HG02623 (cell line): ENCODE results near the gene SLC43A3.

Source experiments
- ATAC-seq: cut with Tn5 transposase; IDR thresholded peaks from one replicate; pipeline ENCODE4 v1.9.1; 2021; ENCODE audit warnings: moderate library complexity; ENCODE audit not compliant: unreplicated experiment

The SLC43A3 gene

DNA sequence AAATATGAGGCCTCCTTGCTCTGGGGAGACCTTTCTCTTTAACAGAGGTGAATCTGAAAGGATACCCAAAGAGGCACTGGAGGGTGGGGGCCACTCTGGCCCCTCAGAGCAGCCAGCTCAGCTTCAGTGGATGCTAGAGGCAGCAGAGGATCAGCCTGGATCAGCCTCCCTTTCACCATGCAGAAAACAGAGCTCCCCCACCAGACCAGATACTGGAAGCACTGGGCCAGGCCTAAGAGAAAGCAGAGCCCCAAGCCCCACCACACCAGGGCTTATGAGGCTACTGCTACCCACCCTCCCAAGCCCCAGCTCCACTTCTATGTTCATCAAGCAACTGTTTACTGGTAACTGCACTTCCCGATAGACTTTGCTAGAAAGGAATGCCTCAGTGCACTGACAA lies 4.0 kb upstream of the SLC43A3 start:
- ATAC-seq = no peak

DNA sequence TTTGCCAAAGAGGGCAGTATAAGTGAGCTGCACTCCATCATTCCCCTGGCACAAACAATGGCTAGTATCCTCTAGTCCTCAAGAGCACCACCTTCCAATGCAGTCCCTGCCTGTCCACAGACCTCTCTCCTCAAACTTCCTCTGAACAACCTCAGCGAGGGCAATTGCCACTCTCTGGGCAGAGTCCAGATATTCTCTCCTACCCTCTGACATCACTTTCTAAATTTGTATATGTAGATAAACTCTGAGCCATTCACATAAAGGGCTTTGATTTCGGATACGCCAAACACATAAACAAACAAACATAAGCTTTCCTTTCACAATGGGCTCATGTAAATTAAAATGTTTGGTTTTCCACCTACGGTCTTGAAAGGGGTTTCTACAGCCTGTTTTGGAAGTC lies 3.0 kb upstream of the SLC43A3 start:
- no peak for ATAC-seq

DNA sequence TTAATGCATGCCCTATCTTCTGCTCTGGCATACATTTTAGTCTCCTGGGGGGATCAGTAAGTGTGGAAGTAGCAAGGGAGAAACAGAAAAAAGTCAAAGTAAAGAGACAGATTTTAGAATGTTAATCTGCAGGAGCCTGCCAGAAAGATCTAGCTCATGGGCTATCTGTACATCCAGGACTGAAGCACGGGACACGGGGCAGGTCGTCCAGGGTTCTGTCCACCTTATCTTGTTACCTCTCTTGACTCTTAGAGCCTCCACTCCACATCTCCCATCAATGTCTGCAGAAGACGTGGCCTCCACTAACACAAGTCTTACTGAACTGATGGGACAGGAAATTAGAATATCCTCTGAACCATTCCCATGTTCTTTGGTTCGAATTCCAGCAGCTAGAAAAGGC lies 1.7 kb upstream of the SLC43A3 start:
- ATAC-seq = no peak

DNA sequence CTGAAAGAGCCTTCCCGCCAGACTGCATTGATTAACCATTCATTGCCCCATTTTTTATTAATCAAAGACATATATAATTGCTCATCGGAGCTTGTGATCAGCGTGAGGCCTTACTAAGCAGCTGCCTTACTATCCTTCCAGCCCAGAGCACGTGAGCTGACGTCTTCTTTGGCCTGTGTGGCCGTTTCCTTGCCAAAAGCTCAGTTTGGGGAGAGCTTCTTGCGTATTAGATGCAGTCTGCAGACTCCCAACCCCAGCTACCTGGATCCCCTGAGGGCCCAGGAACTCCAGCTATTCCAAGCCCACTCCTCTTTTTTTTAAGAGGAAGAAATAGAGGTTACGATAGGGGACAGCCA lies 784 bp upstream of the SLC43A3 start:
- ATAC-seq = no peak

DNA sequence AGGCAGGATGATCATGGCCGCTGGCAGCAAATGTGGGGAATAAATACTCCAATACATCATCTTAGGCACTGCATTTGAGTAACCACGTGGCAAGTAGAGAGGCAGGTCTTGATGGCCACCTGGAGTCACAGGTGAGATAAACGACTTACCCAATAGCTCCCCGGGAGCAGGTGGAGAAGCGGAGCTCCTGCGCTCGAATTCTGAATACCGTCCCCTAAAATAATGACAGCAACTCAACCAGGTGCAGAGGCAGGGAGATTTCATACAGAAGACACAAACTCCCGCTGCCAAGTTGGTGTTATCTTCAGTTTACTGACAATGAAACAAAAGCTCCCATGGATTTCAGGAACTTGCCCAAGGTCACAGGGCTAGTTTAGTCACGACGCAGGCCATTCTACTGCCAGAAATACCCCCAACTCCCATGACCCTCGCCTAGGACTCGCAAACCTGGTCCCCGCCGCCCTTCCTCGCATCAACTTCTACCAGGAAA lies 437 bp downstream of the SLC43A3 start:
- ATAC-seq = peak; percentile 0

DNA sequence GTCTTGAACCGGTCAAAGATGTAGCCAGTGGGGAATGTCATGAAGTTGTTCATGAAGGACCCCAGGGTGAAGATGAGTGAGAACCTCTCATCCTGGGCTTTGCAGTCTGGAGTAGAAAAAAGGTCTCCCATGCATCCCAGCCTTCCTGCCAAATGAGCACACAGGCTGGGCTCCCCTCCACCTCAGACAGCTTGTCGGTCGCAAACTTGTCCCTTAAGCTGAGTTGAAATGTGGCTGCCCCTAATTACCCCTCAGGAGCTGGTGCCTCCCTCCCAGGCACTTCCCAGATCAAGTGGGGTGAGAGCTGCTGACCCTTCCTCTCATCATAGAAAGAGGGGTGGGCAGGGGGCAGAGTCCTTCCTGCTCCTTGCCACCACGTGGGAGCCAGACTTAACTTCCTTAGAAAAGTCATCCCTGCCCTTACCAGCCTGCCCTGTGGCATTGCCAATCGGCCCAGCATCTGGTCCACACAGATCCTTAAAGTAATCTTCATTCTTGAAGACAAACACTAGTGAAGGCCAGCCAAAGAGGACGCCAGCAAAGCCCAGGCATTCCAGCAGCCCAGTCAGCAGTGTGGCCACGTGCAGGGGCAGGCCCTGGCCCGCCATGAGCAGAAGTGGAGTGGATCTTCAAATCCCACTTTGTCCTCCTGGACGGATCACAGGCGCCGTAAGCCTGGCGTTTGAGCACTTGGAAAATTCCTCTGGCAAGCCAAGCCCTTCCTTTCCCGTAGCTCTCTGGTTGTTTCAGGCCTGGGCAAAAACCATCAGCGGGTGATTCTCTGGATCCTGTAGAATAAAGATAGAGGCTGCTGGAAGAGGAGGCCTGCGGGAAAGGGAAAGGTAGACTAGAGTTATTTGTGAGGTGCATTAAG lies 1.1 kb downstream of the SLC43A3 start:
- no peak for ATAC-seq

DNA sequence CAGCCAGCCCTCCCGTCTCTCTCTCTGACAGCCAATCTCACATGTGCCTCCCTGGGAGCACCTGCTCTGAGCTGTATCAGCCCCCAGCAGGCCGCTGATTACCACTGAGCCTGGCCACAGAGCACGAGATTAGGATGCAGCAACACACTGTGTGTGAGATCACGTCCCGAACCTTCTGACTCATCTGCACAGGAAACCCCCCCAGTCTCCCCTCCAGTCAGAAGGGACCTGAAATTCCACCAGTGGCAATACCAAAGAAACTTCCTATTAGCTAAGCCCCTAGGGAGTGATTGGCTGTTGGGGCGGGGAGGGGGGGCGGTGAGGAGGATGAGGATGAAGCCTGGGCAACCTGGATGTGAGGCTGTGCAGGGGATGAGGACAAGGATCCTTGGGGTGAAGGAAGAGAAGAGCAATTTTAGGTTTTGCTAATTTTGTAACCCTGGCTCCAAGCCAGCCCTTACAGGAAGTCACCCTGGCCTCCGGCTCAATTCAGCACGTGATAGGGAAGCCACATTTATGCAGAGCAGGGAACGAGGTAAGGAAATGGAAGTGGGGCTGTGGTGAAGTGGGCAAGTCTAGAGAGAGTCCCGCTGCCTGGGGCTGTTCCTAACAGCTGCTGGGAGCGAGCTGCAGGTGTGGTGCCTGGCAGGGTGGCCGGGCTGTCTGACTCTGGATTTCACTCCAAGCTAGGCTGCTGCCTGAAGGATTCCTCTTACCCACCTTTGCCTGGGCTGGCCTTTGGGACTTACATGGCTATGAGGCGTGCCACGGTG lies 1.9 kb downstream of the SLC43A3 start:
- ATAC-seq = peak; percentile 90

DNA sequence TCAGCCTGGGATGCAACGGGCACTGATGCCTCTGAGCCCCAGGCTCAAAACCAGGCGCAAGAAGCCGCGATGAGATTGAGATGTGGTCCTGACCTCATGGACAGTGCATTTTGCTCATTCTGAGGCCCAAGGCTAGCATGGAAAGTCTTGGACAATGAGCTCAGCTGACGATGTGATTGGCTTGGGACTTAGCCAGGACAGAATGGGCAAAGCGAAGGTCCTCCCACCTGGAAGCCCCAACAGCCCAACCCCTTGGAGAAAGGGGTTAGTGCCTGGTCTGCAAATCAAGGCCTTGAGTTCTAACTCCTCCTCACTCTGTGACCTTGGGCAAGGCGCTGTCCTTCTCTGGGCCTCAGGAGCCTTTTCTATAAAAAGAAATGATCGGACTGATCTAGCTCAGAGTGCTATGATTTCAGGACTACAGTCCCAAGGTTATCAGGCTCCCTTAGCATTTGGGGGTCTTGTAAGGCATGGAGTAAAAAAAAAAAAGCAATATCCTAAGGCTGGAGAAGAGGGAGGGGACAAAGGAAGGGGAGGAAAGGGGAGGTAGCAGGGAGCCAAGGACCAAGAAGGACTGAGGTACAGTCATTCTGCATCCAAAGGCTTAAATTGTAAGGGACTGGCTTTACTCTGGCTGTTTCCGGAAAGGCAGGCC lies 2.7 kb downstream of the SLC43A3 start:
- ATAC-seq = no peak

DNA sequence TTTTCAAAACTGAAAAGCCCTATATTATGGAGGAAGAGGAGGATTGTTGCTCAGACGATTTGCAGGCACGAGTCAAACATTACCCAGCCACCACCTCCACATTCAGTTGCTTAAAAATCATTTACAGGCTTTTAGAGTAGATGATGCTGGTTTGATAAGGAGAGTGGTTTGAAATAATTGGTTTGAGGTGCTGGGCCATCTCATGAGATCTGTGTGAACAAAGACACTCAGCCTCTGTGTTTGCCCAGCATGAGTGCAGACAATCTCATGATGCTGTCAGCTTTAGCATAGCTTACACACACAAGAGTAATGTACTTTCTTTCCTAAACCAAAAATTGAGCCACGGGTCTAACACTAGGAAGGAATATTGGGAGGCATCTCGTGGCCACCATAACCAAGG lies 4.3 kb downstream of the SLC43A3 start:
- no peak for ATAC-seq

DNA sequence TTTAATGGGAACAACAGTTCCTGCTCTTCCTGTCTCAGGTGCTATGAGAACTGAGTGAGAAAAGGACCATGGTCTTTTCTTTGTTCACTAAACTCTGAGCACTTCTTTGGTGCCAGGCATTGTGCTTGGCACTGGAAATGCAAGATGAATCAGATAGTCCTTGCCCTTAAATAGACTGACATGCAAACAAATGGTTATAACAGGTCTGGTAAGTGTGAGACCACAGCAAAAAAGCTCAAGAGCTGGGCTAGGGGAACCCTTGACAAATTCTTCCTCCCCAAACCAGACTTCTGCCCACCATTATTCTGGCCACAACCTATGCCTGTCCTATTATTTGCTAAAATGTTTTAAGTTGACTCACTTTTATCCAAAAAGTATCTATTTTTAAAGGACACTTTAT lies 5.1 kb downstream of the SLC43A3 start:
- ATAC-seq = no peak

DNA sequence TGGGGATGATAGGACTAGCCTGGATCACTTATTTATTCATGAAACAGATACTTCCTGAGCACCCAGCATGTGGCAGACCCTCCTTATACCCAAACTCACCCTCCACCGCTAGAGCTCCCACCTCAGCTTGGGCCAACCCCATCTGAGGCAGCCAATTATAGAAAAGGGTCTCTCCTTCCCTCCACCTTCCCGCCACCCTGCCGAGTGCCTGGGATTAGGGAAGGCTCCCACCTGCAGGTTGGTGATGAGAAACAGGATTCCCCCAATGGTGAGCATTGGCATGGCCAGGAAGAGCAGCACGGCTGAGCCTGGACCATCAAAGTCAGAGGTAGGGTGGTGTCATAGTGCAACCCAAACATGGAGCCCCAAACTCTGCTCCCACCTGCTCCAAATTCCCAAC lies 5.9 kb downstream of the SLC43A3 start:
- no peak for ATAC-seq

DNA sequence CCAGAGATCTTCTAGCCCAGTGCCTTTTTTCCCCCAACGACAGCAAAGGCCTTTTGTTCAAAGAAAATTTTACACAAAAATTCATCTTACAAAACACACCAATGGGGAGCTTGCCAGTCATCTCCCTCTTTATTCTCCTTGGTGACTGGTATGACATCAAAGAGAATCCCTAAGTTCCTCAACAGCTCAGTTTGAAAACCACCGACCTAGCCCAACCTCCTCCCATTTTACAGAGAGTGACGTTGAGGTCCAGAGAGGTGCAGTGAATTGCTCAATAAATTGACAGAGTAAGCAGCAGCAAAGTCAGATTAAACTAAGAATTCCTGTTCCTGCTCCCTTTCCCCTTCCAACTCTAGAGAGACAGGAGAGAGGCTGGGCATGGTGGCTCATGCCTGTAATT lies 7.8 kb downstream of the SLC43A3 start:
- no peak for ATAC-seq

DNA sequence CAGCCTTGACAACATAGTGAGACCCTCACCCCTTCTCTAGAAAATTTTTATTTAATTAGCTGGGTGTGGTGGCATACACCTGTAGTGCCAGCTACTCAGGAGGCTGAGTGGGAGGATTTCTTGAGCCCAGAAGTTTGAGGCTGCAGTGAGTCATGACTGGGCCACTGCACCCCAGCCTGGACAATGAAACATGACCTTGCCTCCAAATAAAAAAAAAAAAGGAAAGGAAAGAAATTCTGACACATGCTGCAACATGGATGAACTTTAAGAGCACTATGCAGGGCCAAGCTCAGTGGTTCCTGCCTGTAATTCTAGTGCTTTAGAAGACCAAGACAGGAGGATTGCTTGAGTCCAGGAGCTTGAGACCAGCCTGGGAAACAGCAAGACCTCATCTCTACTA lies 8.8 kb downstream of the SLC43A3 start:
- ATAC-seq = no peak

DNA sequence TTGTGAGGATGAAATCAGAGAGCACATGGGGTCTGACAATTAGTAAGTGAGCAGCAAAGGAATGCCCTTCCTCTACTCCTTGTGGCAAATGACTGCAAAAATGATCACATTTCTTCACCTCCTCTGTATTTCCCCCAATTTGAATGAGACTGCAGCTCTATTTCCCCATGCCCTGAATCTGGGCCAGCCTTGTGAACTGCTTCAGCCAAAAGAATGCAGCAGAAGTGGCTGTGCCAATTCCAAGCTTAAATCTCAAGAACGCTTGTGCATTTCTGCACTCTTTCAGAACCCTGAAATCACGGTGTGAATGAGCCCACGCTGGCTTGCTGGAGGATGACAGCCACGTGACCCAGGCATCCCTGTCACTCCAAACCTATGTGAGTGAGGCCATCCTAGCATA lies 9.9 kb downstream of the SLC43A3 start:
- no peak for ATAC-seq

DNA sequence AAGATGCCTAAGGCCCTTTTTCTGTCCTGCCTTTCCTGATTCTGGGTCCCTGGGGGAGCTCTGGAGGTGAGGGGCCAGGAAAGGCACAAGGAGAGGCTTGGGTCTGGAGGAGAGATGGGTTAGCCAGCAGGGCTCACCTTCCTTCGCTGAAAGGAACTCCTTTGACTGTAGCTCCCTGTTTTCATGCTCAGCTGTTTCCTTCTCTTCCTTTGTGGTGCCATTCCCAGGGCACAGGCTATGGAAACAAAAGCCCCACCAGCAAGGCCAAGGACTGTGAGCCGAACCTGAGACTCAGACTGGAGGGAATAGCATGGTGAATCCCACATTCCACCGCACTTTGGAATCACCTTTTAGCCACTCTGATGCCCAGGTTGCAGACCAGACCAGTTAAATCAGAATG lies 10.5 kb downstream of the SLC43A3 start:
- no peak for ATAC-seq

DNA sequence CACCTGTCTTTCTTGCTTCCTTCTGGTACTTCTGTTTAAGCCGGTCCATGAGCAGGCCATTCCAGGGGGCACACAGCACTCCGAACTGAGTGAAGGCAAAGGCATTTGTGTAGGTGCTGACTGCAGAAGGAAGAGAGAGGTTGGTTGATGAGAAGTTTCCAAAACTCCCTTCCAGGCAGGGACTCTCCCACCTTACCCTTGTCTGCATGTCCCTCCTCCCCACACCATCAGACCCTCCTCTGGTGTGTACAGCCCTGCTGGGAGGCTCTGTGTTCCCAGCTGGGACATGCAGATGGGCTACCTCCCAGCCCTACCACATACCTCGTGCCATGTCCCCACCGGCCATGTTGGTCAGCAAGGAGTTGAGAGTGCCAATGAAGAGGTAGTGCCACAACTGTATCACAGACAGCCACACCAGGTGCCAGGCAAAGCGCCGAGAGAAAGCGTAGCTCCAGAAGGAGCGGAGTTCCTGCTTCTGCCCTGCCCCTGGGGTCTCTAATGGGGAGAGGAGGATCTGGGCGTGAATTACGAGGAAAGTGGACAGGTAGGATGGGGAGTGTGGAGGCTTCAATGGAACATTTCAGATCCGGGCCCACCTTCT lies 12.2 kb downstream of the SLC43A3 start:
- ATAC-seq = no peak

DNA sequence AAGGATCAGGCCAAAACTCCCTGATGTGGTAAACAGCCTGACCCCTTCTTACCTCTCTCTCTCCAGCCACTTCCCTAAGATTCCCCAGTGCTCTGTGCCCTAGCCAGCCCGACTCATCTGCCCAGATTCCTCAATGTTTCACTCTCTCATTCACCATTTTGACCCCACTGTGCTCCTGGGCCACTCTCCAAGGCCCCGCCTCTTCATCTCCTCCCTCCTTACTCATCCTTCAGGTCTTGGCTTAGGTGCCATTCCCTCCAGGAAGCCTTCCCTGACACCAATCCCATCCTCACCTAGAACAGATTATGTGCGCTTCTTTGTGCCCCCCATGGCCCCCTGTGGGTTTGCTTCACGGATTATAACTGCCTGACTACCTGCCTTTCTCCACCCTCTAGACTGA lies 13.2 kb downstream of the SLC43A3 start:
- ATAC-seq = no peak

DNA sequence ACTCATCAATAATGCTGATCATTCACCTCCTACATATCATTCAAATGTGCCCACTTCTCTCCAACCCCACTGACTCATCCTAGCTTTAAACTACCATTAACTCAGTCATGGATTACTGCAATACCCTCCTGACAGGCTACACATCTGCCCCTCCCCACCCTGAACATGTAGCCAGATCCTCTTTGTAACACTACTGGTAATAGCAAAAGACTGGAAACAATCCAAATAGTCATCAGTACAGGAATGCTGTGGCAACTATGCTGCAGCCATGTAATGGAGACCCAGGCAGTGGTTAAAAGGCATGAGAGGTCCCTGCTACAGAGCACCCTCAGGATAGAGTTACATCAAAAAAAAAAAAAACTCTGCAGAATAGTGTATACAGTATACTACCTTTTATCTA lies 16.6 kb downstream of the SLC43A3 start:
- no peak for ATAC-seq

DNA sequence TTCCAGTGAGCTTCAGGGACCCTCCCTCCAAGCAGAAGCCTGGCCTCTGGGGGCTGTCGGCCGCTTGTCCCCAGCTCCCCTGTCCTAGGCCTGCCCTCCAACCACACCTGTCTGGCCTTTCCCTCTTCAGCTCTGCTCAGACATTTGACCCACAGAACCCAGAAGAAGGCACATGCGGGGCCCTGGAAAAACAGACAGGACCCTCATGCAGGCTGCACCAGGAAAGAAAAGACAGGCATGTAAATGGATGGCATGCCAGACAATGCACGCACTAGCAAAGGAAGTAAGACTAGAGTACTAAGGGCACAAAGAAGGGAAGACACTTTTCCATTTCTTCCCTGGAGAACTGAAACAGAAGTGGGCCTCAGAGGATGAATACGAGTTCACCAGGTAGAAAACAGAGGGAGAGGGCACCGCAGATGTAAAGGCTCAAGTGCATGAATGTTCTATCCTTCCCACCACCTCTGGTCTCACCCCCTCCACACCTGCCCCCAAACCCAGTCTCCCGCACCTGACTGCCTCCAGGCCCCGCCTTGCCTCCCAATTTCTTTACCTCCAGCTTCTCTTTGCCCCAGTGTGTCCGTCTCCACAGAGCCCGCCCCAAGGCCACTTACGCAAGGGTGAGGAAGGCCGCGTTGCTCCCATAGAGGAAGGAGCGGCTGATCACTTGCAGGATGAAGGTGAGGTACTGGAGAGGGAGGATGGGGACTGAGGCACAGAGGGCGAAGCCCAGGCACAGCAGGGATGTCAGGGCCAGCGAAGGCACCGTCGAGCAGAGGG lies 17.4 kb downstream of the SLC43A3 start:
- no peak for ATAC-seq

DNA sequence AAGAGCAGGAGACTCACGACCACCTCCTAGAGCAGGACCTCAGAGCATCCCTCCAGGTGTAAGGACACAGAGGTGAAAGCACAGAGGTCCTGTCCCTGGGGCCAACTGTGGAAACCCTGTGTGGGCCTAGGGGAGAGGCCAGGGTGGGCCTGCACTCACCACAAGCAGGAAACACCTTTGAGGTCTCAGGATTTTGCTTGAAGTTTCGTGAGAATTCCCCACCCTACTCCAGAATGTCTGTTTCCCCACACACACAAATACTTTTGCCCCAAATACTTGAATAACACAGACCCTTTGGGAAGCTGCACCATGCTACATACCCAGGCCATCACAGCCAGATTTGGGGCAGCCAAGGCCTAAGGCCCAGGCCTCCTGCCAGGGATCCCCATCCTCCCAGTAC lies 18.1 kb downstream of the SLC43A3 start:
- no peak for ATAC-seq
